ENCODE data around the gene KDM5D.

Gene KDM5D

GRCh38 chrY:19706273-19706672 is 38.3 kb downstream of the KDM5D start:
- H3K9me2 ChIP-seq (replicated peaks; ENCODE audit: control insufficient read depth, low read length), result no peaks in the 10 kb centered on the region
- TF ChIP-seq CTCF (IDR thresholded peaks at IDR 0.05; ENCODE audit: low read depth, low read length, poor library complexity, severe bottlenecking) (no peak), EZH2phosphoT487 (IDR thresholded peaks at IDR 0.05; ENCODE audit: borderline replicate concordance, low read length) (no peak)
- no peak overlapping the region for H3K4me3 ChIP-seq (ENCODE audit: low read length)
- H4K20me1 ChIP-seq (ENCODE audit: control insufficient read depth, insufficient read depth, low read depth, low read length), result no peaks in the 10 kb centered on the region
- H3F3A ChIP-seq (ENCODE audit: control insufficient read depth, insufficient read depth), result no peaks in the 10 kb centered on the region
- H3K4me2 ChIP-seq (ENCODE audit: low read length), result no peak overlapping the region
- no peaks in the 10 kb centered on the region for H3K4me1 ChIP-seq (ENCODE audit: control insufficient read depth, low read length)
- H3K27ac ChIP-seq (ENCODE audit: low read depth, low read length), result no peak overlapping the region
- peaks cover 75% of the 10 kb centered on the region for H3K36me3 ChIP-seq (ENCODE audit: control insufficient read depth, low read length)
- no peaks in the 10 kb centered on the region for H3K27me3 ChIP-seq (ENCODE audit: control insufficient read depth, low read length)
- no peaks in the 10 kb centered on the region for H3K79me2 ChIP-seq (ENCODE audit: control insufficient read depth, low read length)
- H3K9me3 ChIP-seq (ENCODE audit: control insufficient read depth, insufficient read depth, low read length), result no peaks in the 10 kb centered on the region

DNA sequence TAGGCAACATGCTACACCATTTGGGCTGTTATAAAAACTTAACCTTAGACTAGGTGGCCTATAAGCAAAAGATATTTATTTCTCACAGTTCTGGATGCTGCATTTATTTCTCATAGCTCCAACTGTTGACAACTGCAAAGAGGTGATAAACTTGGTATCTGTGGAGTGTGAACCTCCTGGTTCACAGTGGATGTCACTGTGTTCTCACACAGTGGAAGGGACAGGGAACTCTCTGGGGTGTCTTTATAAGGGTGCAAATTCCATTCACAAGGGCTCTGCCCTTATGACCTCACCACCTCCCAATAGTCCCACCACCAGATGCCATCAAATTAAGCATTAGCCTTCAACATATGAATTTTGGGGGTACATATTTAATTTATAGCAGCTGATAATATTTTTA is 46.0 kb downstream of the KDM5D start:
- no peaks in the 10 kb centered on the region for H4K20me1 ChIP-seq (ENCODE audit: control insufficient read depth, insufficient read depth, low read depth, low read length)
- H3K79me2 ChIP-seq (ENCODE audit: control insufficient read depth, low read length), result no peaks in the 10 kb centered on the region
- no peaks in the 10 kb centered on the region for H3K4me1 ChIP-seq (ENCODE audit: control insufficient read depth, low read length)
- no peak overlapping the region for H3K27ac ChIP-seq (ENCODE audit: low read depth, low read length)
- no peaks in the 10 kb centered on the region for H3K9me2 ChIP-seq (replicated peaks; ENCODE audit: control insufficient read depth, low read length)
- no peak overlapping the region for H3K4me2 ChIP-seq (ENCODE audit: low read length)
- H3K27me3 ChIP-seq (ENCODE audit: control insufficient read depth, low read length), result no peaks in the 10 kb centered on the region
- H3K36me3 ChIP-seq (ENCODE audit: control insufficient read depth, low read length), result peaks cover 16% of the 10 kb centered on the region
- H3F3A ChIP-seq (ENCODE audit: control insufficient read depth, insufficient read depth), result no peaks in the 10 kb centered on the region
- H3K4me3 ChIP-seq (ENCODE audit: low read length), result no peak overlapping the region
- no peaks in the 10 kb centered on the region for H3K9me3 ChIP-seq (ENCODE audit: control insufficient read depth, insufficient read depth, low read length)
- no peak for TF ChIP-seq EZH2phosphoT487 (IDR thresholded peaks at IDR 0.05; ENCODE audit: borderline replicate concordance, low read length)
- no peak for TF ChIP-seq CTCF (IDR thresholded peaks at IDR 0.05; ENCODE audit: low read depth, low read length, poor library complexity, severe bottlenecking)

GRCh38 chrY:19680821-19681220 is 63.7 kb downstream of the KDM5D start:
- no peak for TF ChIP-seq CTCF (IDR thresholded peaks at IDR 0.05; ENCODE audit: low read depth, low read length, poor library complexity, severe bottlenecking)
- TF ChIP-seq EZH2phosphoT487 (IDR thresholded peaks at IDR 0.05; ENCODE audit: borderline replicate concordance, low read length), result no peak
- no peaks in the 10 kb centered on the region for H4K20me1 ChIP-seq (ENCODE audit: control insufficient read depth, insufficient read depth, low read depth, low read length)
- no peaks in the 10 kb centered on the region for H3K9me2 ChIP-seq (replicated peaks; ENCODE audit: control insufficient read depth, low read length)
- H3F3A ChIP-seq (ENCODE audit: control insufficient read depth, insufficient read depth), result no peaks in the 10 kb centered on the region
- H3K79me2 ChIP-seq (ENCODE audit: control insufficient read depth, low read length), result no peaks in the 10 kb centered on the region
- H3K36me3 ChIP-seq (ENCODE audit: control insufficient read depth, low read length), result no peaks in the 10 kb centered on the region
- no peak overlapping the region for H3K27ac ChIP-seq (ENCODE audit: low read depth, low read length)
- H3K27me3 ChIP-seq (ENCODE audit: control insufficient read depth, low read length), result no peaks in the 10 kb centered on the region
- H3K9me3 ChIP-seq (ENCODE audit: control insufficient read depth, insufficient read depth, low read length), result no peaks in the 10 kb centered on the region
- no peaks in the 10 kb centered on the region for H3K4me1 ChIP-seq (ENCODE audit: control insufficient read depth, low read length)
- H3K4me2 ChIP-seq (ENCODE audit: low read length), result no peak overlapping the region
- no peak overlapping the region for H3K4me3 ChIP-seq (ENCODE audit: low read length)

Data from DOHH2 (cell line).